ENCODE measurements around the gene DHX16.

The DHX16 gene

DNA sequence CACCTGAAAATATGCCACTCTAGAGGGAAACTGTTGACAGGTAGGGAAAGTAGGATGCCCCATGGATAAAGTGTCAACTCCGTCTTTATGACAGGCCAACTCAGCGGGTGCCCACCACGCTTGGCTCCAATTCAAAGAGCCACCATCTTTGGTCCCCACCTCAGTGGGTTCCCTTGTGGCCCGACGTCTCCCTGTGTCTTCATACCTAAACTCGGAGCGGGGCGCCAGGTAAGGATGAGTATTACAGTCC lies 44.0 kb upstream of the DHX16 start:
- TF ChIP-seq, protein P1, sequence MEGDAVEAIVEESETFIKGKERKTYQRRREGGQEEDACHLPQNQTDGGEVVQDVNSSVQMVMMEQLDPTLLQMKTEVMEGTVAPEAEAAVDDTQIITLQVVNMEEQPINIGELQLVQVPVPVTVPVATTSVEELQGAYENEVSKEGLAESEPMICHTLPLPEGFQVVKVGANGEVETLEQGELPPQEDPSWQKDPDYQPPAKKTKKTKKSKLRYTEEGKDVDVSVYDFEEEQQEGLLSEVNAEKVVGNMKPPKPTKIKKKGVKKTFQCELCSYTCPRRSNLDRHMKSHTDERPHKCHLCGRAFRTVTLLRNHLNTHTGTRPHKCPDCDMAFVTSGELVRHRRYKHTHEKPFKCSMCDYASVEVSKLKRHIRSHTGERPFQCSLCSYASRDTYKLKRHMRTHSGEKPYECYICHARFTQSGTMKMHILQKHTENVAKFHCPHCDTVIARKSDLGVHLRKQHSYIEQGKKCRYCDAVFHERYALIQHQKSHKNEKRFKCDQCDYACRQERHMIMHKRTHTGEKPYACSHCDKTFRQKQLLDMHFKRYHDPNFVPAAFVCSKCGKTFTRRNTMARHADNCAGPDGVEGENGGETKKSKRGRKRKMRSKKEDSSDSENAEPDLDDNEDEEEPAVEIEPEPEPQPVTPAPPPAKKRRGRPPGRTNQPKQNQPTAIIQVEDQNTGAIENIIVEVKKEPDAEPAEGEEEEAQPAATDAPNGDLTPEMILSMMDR (IDR thresholded peaks at IDR 0.05) = no peak

DNA sequence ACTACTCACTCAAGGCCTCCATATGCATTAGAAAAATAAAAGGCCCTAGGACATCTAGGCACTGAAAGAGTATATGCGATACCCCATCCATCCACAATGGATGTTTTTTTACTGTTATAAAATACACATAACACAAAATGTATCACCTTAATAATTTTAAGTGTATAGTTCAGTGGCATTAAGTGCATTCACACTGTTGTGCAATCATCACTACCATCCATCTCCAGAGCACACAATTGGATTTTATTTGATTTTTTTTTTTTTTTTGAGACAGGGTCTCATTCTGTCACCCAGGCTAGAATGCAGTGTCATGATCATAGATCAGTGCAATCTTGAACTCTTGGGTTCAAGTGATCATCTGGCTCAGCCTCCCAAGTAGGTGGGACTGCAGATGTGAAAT lies 41.5 kb upstream of the DHX16 start:
- TF ChIP-seq, protein P1 (IDR thresholded peaks at IDR 0.05) = no peak

DNA sequence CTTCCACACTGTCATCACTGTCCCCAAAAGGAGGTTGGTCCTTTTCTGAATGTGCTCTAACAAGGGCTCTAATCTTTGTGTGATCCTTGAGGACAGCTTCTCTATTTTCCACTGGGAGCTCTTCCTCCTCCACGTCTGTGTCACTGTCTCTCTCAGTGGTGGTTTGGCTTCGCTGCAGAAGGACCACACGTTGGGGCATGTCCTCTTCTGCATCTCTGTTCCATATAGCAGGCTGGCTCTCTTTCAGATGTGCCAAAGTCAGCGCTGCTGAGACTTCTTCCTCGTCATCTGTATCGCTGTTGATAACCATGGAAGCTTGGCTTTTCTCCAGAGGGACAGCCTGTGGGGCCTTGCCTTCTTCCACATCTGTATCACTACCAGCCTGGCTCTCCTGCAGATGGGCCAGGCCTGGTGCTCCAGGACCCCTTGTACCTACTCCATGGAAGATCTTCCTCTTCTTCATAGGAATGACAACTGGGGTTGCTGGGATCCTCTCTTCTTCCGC lies 39.7 kb upstream of the DHX16 start:
- TF ChIP-seq, protein P1 (IDR thresholded peaks at IDR 0.05) = no peak

DNA sequence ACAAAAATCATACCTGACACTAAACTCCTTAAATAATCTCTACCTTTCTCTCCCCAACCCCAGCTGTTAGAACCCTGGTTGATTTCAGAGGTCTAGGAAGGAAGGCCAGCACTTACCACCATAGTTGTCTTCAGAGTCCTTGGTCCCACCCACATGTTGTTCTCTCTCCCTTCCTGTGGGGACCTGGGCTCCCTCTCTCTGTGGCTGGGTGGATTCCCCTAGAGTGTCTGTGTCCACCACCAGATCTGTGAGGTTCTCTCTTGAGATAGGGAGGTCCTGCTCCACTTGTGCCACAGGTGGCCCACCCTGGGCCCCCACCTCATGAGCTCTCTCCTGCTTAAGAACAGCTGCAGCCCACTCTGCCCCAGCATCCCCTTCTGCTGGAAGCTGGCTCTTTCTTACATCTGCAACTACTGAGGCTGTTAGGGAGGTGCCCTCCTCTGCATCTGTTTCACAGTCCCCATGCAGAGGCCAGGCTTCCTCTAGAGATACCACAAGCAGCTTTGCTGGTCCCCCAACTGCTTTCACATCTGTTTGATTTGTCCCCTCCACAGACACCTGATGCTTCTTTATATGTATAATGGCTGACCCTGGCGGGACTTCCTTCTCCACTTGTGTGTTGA lies 39.1 kb upstream of the DHX16 start:
- TF ChIP-seq, protein P1 (IDR thresholded peaks at IDR 0.05) = no peak

DNA sequence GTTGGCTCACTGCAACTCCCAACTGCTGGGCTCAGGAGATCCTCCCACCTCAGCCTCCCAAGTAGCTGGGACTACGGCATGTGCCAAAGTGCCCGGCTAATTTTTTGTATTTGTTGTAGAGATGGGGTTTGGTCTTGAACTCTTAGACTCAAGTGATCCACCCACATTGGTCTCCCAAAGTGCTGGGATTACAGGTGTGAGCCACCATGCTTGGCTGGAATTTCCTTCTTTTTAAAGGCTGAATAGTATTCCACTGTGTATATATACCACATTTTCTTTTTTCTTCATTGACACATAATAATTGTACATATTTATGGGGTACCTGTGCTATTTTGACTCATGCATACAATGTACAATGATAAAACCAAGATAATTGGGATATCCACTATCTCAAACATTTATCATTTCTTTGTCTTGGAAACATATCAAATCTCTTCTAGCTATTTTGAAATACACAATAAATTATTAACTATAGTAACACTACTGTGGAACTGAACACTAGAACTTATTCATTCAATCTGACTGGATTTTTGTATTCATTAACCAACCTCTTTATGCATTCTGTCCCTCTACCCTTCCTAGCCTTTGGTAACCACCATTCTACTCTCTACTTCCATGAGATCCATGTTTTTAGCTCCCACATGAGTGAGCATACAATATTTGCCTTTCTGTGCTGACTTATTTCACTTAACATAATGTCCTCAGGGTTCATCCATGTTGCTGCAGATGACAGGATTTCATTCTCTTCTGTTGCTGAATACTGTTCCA lies 36.5 kb upstream of the DHX16 start:
- TF ChIP-seq, protein P1 (IDR thresholded peaks at IDR 0.05) = no peak

DNA sequence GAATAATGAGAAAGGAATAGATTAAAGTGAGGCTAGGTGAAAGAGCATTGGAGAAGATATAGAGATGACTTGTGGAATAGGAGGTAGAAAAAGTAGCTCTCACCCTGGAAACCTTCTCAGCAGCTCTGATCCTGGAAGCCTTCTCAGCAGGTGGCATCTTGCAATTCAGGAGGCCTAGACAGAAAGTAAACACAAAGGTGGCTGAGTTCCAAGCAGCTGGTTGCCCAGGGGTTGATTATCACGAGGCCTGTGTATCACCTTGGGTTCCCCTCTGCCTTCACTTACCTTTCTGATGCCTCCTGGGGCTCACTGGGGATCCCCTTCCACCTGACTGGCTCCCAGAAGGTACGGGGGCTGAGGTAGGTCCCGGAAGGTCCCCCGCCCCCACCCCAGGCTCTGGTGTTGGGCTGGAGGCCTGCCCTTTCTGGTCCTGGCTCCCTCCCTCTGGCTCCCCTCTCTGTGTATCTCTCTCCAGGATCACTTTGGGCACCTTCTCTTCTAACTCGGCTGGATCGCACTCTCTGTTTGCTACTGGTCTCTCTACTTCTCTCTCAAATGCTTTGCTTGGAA lies 34.6 kb upstream of the DHX16 start:
- TF ChIP-seq, protein P1 (IDR thresholded peaks at IDR 0.05) = no peak

DNA sequence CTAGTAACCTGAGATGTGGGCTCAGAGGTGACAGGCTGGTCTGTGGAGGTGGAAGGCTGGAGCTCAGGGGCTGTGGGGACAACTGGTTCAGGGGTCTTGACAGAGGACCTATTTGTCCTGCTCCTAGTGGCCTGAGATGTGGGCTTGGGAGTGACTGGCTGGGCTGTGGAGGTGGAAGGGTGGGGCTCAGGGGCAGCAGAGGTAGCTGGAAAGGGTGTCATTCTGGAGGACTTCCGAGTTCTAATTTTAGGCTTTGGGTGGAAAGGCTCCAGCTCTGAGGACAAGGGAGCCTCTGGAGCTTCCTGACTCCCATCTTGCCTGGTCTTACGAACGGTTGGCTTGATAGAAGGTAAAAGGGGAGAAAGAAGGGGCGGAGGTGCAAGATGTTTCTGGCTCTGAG lies 32.8 kb upstream of the DHX16 start:
- TF ChIP-seq, protein P1 (IDR thresholded peaks at IDR 0.05) = no peak

All from LNCAP (cell line).